Activated naive CD4-positive, alpha-beta T cell (primary cell): Measurements from ENCODE around the gene ACTR6.
"Not testable (repeated sequence)": the region's sequence is repeated elsewhere in the genome, so short reads cannot be mapped to it uniquely, and the experiment has no call there.

Experiments
- DNase-seq, 4 experiments: peaks; one replicate each; lab custom pipeline; 2025; lab: John Stamatoyannopoulos, UW

Gene ACTR6

DNA sequence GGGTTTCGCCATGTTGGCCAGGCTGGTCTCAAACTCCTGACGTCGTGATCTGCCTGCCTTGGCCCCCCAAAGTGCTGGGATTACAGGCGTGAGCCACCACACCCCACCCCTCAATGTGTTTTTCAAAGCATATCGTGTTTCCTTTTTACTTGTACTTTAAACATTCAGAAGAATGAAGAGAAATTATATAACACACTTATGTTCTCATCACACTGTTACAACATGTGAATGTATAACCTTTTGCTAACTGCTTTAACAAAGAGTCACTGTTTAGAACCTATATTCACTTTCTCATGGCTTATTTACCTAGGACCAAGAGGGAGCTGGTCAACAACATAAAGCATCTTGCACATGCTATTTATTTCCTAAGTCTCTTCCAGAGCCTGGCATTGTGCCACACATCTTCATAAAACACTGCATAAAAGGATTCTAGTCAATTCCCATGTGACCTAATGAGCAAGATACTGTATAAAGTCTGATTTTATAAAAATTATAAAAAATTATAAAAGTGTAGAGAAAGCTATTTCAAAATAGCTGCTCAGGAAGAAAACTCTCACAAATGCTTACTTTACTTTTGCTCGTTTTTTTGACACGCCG lies 16.0 kb upstream of the ACTR6 start:
- DNase-seq: no peak

DNA sequence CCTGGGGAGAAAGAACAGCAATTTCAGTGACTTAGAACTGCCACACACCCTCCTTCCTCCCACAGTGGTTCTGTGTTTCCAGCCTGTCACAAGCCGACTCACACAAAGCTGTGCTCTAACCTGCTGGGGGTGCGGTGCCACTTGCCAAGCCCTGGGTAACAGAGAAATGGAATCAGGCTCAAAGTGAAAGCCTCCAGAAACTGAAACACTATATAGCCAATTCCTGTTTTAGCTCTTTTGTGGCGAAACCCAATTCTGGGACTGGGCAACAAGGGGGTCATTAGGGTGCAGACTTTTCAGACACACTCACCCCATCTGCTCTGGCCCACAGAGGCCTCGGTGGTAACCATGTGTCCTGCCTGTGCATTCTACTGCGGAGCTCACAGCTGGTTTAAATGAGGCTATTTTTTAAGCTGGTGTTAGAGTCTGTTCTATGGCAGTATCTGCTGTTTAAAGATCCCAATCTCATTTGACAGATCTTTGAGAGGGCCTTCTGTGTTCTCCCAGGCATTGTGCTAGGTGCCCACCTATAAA lies 15.2 kb upstream of the ACTR6 start:
- DNase-seq: no peak

DNA sequence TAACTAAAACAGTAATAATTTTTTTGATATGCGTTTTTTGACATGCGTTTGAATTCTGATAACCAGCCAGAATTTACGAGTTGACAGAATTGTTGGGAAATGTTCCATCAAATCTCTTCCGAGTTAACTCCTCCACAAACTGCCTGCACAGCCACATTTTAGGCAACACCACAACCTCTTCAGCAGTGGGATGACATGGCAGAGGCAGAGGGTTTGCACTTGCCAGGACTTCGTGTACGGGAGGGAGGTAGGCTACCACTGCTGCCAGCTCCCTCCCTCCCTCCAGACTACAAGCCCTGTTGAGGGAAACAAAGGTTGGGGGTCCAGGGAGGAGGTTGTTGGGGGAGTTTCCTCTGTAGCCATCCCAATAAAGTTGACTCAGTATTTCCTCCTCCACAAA lies 14.5 kb upstream of the ACTR6 start:
- DNase-seq: no peak

DNA sequence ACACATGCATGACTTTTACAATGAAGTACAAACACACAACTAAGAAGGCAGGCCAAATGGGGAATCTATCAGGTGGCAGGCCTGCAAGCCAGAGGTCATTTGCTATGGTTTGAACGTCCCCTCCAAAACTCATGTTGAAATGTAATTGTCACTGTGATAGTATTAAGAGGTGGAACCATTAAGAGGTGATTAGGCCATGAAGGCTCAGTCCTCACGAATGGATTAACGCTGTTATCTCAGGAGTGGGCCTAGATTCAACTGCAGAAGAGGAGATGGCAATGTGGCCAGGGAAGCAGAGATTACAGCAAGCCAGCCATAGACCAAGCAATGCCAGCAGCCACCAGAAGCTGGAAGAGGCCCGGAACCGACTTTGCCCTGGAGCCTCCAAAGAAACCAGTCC lies 13.5 kb upstream of the ACTR6 start:
- DNase-seq: no peak

DNA sequence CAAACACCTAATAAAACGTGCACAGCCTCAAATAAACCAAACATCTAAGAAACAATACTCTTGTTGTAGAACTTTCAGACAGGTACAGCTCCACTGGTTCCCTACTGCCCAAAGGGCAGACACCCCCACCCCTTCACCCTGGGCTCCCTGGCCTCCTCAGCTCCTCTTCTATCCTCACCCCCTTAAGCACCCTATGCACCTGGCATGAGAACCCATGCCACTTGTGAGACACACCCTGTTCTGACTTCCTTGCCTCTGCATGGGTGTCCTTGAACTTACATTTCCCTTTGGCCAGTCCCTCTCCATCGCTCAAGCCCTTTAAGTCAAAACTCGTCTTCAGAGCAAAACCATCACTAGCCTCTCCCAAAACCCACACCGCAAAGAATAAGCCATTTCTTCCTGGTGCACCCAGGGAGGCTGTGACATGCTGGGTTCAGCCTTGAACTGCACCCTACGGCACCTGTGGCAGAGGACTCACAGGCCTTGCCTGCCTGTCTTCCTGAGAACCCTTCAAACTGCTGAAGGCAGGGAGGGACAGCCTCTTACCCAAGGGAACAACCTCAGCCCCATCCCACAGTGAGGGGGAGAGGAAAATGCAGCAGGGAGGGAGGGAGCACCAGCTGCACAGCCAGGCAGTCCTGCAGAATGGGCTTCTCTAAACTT lies 12.6 kb upstream of the ACTR6 start:
- no peak for DNase-seq

DNA sequence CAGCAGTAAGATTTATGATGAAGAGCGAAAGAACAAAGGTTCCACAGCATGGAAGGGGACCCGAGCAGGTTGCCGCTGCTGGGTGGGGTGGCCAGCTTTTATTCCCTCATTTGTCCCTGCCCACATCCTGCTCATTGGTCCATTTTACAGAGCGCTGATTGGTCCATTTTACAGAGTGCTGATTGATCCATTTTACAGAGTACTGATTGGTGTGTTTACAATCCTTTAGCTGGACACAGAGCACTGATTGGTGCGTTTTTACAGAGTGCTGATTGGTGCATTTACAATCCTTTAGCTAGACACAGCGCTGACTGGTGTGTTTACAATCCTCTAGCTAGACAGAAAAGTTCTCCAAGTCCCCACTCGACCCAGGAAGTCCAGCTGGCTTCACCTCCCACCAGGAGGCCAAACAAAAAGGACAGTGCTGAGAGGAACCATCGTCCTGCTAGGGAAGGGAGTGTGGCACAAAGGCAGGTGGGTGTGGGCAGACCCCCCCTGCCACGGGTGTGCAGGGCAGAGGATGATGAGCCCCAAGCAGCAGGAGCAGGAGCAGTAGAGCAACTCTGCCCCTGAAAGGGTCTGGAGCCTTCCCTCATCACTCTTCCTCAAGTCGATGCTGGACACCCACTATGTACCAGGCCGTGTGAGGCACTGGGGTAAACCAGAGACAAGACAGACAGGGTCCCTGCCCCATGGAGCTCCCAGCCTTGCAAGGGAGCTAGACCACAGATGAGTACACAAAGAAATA lies 11.6 kb upstream of the ACTR6 start:
- not testable (repeated sequence) for DNase-seq

DNA sequence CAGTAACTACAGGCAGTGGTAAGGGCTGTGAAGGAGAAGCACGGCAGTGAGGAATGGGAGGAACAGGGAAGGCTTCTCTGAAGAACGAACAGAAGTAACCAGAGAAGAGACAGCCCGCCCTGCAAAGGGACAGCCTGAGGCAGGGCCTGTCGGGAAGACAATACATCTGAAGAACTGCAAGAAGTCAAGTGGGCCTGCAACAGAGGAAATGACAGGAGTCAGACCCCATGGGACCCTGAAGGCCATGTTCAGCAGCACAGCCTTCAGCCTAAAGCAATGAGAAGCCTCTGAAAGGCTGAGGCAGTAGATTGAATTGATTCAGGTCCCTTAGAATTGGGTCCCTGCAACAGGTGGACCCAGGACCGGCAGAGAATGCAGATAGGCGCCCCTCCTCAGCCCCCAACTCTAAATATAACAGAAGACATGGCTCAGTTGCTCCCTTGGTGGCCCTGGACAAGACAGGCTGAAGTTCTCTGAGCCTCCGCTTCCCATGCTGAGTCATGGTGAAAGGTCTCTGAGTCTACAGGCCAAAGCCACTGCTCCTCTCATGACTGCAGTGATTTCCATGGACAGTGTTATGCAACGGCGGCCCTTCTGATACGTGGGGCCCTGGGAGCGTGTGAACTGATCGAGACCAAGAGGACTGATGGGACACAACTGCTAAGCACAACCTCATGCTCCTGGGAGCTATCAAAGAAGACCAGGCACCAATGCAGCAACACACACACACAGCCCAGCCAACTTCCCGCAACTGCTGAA lies 10.8 kb upstream of the ACTR6 start:
- DNase-seq: no peak

DNA sequence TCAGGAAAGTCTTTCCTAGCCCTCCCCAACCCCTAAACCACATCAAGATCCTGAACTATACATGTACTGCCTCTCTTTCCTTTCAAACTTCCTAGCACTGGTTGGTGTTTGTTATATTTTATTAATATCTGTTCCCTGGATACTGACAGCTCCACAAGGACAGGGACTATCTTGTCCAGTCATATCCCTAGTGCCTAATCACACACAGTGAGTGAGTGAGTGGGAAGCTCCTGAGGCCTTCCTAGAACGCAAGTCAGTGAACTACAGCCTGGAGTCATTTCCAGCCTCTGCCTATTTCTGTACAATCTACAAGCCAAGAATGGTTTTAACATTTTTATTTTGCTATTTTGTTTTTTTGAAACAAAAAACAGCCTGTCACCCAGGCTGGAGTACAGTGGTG lies 7.5 kb upstream of the ACTR6 start:
- DNase-seq: no peak

DNA sequence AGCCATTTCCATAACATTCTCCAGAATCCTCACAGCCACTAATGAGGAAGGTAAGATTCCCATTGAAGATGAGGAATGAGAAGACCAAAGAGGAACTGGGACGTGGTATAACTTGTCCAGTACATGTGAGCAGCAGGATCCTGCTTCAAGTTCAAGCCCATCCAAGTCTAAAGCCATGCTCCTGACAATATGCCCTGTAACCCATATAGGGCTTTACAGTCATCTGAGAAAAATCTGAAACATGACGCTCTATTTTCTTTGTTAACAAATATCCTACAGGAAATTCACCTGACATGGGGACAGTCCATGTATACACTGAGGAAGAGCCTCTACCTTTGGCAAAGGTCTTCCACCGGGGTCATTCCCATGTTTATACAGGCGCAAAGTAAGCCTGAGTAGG lies 3.1 kb upstream of the ACTR6 start:
- DNase-seq: no peak

DNA sequence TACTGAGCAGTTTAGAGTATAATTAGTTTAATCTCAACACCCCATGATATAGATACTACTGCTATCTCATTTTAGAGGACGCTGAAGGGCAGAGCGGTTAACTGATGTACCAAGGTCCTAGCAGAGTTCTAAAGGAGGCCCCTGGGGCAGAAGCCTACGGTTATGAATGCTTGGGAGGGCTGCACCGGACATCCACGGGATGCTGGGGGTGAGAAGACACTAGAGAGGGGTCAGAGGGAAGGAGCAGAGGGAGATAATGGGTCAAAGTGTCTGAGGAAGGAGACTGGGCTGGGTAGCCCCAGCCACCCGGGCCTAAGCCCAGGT lies 1.6 kb upstream of the ACTR6 start:
- no peak for DNase-seq

DNA sequence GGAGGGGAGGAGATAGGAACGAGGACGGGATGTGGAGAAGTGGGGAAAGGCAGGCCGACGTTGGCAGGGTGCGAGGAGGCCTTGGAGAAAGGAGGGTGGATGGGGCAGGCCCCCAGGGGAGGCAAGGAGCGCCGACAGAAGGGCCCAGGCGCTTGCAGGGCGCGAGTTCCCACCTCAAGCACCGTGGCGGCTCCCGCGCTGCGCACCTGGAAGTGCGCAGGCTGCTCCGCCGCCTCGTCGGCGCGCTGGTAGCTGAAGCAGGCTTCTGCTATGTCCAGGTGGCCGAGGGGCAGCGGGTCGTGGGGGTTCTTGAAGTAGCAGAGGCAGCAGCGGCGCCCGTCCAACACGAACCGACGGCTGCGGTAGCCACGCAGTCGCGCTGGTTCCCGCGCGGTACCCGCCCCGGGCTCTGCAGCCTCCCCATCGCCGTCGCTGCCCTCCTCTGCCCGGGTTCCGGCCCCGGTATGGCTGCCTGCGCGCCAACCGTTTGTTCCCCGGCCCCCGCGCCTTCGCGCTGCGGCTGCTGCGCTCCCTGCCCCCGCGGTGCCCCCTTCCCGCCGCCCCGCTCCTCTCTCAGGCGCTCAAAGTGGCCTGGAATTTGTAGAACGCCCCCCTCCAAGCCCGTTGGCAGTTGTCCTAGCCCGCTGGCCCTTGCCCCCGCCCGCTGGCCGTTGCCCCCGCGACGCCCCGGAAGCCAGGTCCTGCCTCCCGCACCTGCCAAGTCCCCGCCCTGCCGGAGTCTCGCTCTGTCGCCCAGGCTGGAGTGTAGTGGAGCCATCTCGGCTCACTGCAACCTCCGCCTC lies 1.1 kb upstream of the ACTR6 start:
- peak; percentile 37 to 66 (median 49) for DNase-seq

DNA sequence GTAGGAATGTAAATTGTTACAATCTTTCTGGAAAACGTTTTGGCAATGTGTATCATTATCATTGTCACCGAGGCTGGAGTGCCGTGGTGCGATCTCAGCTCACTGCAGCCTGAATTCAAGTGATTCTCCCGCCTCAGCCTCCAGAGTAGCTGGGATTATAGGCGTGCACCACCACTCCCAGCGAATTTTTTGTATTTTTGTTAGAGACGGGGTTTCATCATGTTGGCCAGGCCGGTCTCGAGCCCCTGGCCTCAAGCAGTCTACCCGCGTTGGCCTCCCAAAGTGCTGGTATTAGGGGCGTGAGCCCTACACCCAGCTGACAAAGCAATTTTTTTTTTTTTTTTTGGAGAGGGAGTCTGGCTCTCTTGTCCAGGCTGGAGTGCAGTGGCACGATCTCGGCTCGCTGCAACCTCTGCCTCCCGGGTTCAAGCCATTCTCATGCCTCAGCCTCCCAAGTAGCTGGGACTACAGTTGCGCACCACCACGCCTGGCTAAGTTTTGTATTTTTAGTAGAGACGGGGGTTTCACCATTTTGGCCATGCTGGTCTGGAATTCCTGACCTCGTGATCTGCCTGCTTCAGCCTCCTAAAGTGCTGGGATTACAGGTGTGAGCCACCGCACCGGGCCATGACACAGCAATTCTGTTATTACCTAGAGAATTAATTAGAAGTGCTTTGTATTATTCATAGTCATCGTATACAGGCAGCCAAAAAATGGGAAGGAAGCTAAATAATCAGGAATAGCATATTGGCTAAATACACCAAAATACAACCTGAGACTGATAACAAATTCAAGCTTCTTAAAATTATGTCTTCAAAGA lies 1.2 kb downstream of the ACTR6 start:
- DNase-seq: no peak

DNA sequence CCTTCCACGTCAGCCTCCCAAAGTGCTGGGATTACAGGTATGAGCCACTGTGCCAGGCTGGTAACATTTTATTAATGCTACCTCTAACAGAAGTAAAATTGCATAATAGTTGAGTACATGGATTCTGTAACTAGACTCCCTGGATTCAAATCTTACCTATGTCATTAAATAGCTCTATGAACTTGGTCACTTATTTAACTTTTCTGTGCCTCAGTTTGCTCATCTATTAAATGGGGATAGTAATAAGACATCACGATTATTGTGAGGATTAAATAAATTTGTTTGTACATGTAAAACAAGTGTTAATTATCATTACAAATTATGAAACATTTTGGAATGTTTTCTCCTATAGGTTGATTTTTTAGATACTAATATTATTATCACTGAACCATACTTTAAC lies 6.7 kb downstream of the ACTR6 start:
- DNase-seq: no peak

DNA sequence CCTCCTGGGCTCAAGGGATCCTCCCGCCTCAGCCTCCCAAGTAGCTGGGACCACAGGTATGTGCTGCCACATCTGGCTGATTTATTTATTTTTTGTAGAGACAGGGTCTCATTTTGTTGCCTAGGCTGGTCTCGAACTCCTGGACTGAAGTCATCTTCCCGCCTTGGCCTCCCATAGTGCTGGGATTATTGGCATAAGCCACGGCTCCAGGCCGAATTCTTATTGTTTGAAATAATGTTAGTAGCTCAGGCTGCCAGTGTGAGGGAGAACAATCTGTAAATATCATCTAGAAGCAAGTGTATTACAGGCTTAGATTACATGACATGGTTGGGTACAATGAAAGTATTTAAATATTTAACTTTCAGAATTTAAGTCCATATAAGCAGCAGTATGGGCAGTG lies 8.2 kb downstream of the ACTR6 start:
- DNase-seq: no peak

DNA sequence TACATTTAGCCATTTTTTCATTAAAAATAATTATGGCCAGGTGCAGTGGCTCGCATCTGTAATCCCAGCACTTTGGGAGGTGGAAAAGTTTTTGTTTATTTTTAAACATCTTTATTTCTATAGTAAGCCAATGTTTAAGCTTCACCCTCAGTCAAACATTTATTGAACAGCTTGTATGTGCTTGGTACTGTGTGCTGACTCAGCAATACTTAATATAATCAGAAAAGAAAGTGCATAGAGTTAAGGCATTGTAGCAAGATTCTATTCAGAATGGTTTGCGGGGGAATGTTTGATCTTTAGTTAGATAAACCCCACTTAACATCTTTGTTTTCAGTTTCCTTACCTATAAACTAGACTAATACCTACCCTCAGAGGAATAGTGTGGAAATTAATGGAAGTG lies 11.1 kb downstream of the ACTR6 start:
- no peak for DNase-seq

DNA sequence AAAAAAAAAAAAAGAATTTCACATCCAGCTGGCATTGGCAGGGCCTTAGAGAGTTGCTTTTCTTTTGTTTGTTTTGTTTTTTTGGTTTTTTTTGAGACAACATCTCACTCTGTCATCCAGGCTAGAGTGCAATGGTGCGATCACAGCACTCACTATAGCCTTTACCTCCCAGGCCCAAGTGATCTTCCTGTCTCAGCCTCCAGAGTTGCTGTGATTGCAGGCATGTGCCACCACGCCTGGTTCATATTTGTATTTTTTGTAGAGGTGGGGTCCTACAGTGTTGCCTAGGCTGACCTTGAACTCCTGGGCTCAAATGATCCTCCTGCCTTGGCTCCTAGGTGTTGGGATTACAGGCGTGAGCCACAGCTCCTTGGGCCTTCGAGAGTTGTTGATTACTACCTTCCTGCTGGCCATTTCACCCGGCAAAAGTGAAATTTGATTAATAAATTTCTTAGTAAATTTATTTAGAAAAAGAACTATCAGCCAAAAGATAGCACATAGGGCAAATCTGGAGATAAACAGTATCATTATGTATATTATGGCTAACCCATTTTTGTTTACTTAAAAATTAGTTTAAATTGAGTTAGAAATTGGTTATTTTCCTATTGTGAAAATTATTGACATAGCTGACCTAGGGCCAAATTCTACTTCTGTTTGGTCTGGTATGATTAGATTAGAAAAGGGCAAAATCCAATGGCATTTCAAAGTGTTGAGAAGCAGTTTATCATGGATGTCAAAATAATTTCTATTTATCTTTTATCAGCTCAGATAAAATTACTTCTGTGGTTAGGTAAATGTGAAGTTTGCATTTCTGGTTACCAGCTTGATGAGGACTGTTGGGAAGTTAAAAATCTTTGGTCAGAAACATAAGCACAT lies 12.6 kb downstream of the ACTR6 start:
- no peak for DNase-seq

DNA sequence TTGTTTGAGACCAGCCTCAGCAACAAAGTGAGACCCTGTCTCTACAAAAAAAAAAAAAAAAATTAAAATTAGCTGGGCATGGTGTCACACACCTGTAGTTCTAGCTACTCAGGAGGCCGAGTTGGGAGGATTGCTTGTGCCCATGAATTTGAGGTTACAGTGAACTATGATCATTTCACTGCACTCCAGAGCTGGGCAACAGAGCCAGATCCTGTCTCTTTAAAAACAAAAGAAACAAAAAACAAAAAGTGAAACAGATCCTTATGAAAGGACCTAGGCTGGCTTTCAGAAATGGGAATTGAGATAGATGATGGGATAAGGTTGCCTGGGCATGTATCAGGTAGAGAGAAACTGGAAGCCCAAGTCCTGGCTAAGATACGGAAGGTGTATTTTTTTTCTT lies 13.9 kb downstream of the ACTR6 start:
- DNase-seq: no peak

DNA sequence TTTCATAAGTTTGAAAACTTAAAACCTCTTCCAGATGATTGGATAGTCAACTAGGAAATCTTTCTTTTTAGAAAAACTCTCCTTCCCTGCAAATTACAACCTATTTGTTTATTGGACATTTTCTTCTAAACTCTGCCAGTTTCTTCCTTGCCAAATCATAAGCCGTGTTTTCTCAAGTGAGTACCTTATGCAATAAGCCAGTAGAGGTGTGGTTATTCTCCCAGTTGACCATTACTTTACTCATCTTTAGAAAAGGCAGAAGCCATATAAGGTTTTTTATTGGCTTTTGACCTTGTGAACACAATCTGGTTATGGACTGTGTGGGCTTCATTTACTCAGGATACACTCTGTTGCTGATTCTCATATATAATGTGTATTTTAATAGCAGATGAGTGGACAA lies 14.6 kb downstream of the ACTR6 start:
- no peak for DNase-seq

DNA sequence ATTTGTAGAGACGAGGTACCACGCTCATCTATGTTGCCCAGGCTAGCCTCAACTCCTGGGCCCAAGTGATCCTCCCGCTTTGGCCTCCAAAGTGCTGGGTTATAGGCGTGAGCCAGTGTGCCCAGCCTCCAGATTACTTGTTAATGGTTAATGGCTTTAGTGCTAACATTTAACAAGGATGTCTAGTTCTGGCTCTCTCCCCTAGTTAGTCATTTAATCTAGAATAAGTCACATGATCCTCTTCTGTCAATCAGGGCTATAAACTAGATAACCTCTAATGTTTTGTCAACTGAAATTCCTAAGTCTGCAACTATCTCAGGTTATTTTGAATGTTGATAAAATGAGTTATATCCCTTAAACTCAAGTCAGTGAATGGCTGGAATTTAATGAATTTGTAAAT lies 15.7 kb downstream of the ACTR6 start:
- DNase-seq: no peak
